ENCODE results near the gene PPM1L.
"Not testable (repeated sequence)": the region's sequence is repeated elsewhere in the genome, so short reads cannot be mapped to it uniquely, and the experiment has no call there.

The PPM1L gene

DNA sequence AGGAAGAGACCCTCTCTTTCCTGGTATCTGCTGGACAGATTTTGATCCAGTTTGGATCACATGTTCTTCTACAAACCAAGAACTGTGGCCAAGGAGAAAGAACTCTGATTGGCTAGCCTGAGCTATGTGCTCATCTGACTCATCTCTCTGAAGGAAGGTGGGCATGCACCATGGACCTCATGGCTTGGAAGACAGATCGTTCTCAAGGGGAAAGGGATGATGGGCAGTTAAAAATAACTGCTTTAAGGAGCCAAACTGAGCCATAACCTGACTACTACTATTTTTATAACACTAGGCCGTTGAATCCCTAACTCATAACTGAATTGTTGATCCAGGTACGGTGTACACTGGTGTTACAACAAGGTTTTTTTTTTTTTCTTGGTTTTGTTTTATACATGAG is 236.7 kb downstream of the PPM1L start:
- no peak for DNase-seq

DNA sequence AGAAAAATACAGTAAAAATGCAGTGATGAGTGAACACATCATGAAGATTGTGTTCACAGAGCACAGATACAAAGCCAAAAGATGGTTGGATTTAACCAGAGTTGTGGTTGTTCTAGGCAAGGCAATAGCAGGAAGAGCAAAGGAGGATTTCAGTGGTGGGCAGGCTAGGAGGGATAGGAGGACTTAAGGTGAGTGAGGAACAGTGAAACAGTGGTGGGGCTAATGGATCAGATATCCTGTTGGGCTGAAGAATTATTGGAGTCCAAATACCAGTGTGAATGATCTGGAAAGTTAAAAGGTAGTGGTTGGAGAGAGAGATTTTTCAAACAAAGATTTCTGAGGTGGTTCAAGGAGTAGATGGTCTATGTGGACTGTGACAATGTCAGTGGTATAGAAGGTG is 240.8 kb downstream of the PPM1L start:
- DNase-seq, result no peak

GRCh38 chr3:160998581-160998980 is 242.6 kb downstream of the PPM1L start:
- no peak for DNase-seq

- no peak for DNase-seq
Observed at GRCh38 chr3:160999274-160999673, 243.2 kb downstream of the PPM1L start.

GRCh38 chr3:161008086-161008485 is 252.1 kb downstream of the PPM1L start:
- DNase-seq, result no peak

- DNase-seq, result not testable (repeated sequence)
Observed at GRCh38 chr3:161010151-161010550, 254.1 kb downstream of the PPM1L start.

DNA sequence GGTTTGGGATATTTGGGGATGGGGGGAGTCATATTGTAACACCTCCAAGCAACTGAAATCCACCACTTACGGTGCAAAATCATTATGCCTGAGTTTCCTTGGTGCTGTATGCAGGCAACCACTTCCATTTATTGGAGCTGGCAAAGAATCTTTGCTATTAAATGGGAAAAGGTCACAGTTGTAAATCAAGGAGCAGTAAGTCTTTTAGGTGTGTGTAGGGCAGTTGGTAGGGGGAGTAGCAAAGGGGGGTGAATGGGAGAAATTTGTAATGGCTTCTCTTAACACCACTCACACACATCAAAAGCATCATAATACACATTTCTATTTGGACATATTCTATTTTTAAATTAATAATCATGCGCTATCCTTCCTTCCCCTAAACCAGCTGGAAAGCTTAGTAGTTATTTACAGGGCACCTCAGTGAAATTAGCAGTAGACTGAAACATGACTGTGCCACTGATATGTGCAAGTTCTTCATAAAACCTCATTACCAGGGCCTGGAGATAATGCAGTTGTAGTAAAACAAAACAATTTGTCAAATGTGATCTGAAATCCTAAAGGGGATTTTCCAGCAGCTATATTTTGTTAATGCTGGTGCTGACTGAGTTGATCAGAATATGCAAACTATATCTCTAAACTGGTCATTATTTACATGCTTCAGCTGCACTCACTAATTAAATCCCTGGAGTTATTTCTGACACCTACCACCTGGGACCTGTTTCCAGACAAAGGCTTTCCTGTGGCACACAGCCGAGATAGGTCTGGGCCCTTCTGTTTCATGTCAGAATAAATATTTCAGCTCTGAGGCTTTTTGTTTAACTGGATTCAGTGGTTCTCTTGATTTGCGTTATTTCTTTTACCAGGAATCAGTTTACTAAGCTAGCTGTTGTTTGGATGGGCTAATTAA is 259.1 kb downstream of the PPM1L start:
- DNase-seq, result no peak

- no peak for DNase-seq
Observed at GRCh38 chr3:161016417-161017313, 260.6 kb downstream of the PPM1L start.

- no peak for DNase-seq
Observed at GRCh38 chr3:161017971-161018370, 261.9 kb downstream of the PPM1L start.

- no peak for DNase-seq
Observed at GRCh38 chr3:161020256-161020655, 264.2 kb downstream of the PPM1L start.

- DNase-seq, result no peak
Observed at GRCh38 chr3:161025911-161026310, 269.9 kb downstream of the PPM1L start.

GRCh38 chr3:161026612-161027510 is 270.8 kb downstream of the PPM1L start:
- no peak for DNase-seq

DNA sequence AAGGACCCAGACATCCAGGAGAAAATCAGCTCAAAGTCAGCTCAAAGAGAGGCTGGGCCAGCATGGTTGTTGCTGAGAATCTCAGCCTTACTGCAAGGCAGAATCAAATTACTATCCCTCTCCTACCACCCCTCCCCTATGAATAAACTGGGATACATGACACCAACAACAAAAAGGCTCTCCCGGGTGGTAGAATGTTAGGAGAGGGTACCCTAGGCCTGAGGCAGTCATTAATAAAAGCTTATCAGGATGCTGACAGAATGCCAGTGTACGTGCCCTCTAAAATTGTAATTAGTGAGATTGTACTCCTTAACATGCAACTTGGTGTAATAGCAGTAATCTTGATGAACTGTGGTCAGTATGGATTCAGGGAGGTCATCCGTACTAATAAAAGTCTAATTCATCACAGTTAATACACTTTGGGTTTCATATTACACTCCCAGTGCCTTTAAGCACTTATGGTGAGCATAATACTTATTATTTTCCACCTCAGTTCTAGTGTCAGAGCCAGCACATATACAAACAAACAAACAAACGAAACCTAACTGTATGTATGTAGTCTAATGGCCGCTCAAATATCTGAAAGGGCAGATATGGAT is 272.6 kb downstream of the PPM1L start:
- DNase-seq, result no peak

GRCh38 chr3:161031134-161031533 is 275.1 kb downstream of the PPM1L start:
- DNase-seq, result no peak

DNA sequence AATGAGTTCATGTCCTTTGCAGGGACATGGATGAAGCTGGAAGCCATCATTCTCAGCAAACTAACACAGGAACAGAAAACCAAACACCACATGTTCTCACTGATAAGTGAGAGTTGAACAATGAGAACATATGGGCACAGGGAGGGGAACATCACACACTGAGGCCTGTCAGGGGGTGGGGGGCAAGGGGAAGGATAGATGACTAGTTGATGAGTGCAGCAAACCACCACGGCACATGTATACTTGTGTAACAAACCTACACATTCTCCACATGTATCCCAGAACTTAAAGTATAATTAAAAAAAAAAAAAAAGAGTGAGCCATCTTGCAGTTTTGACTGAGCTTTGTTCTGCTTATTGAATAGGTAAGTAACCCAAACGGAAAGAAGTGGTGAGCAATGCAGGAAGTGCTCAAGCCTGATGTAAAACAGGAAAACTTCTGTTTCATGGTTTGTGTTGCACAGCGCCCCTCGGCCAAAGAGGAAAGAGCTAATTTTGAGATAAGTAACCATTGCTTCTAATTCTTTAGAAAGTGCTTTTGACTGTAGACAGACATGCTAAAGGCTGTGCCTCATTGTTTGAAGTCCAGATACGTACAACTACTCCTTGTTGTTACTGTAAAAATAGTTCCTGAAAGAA is 279.0 kb downstream of the PPM1L start:
- not testable (repeated sequence) for DNase-seq

DNA sequence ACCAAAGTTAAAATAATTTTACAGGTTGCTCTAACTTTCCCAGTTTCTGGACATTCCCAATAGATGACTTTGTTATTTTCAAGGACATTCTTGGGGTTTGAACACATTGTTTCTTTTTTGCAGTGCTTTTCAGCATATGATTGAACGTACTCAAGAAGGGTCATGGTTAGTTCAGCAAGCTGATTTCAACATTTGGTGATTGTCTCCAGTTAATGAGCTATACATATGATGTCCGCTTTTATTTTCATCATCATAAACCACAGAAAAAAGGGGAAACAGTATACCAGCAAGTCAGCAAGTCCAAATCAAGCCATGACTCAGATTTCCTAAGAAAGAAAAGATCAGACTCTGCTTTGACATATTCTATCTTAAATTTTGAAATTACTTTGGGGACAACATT is 279.7 kb downstream of the PPM1L start:
- no peak for DNase-seq

DNA sequence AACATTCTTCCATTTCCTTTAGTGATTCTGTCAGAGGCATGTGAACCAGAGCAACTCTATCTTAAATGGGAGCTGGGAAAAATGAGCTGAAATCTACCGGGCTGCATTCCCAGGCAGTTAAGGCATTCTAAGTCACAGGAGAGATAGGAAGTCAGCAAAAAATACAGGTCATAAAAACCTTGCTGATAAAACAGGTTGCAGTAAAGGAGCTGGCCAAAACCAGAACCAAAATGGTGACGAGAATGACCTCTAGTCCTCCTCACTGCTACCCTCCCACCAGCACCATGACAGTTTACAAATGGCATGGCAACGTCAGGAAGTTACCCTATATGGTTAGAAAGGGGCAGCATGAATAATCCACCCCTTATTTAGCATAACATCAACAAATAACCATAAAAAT is 282.7 kb downstream of the PPM1L start:
- no peak for DNase-seq

- no peak for DNase-seq
Observed at GRCh38 chr3:161042023-161042501, 286.0 kb downstream of the PPM1L start.

DNA sequence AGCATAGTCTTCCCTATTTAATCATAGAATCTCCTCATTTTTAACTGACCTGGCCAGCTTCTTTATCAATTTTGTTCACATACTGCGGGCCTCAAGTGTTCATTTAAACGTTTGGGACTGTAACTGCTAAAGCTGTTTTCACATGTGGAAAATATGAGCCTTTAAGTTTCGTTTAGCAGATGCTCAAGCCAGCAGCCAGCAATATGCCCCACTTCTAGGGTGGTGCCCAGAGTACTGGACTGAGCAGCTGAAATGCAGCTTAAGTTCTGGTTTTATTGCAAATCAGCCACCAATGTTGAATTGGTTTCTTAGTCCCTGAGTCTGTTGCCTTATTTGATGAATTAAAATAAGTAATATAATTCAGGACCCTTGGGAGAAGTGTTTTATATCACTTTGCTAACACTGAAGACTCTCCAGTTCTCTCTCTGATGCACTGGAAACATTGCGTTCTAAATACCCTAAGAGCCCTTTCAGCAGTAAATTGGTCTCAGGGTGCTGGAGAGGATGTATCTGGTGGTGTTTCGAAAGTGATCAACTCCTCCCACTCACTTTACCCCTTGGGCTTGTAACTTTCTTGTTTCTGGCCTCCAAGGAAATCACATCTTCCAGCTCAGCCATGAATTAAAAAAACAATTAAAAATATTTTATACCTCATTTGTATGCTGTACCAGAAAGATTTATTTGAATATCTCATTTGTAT is 287.5 kb downstream of the PPM1L start:
- DNase-seq, result no peak

GRCh38 chr3:161049683-161050248 is 293.7 kb downstream of the PPM1L start:
- no peak for DNase-seq

GRCh38 chr3:161050935-161051334 is 294.9 kb downstream of the PPM1L start:
- DNase-seq, result no peak
